Ascending aorta (tissue), 2 donors: ENCODE measurements around the gene TRIM9. TPM values are rescaled to one million over a fixed set of nuclear protein-coding genes. Genes with fewer than 3 reads are reported as not detected.

Experiments
- DNase-seq, 2 donors: peaks; one replicate each; pipeline ENCODE4 v3.0.0-alpha.2; 2019; ENCODE audit warnings: low spot score in 2 of 2
- H3K27ac ChIP-seq, 2 donors: fragments of 200-600 bp; sonication (generic); one replicate each; pipeline ENCODE4 v1.5.1; 2016 to 2017; ENCODE audit warnings: mild to moderate bottlenecking in 1 of 2
- H3K27me3 ChIP-seq: fragments of 200-600 bp; sonication (generic); one replicate; pipeline ENCODE4 v1.5.1; 2017
- H3K36me3 ChIP-seq, 2 donors: fragments of 200-600 bp; sonication (generic); one replicate each; pipeline ENCODE4 v1.5.1; 2016
- H3K4me1 ChIP-seq, 2 donors: fragments of 200-600 bp; sonication (generic); one replicate each; pipeline ENCODE4 v1.5.1; 2016 to 2017; ENCODE audit warnings: mild to moderate bottlenecking in 1 of 2
- H3K4me3 ChIP-seq, 2 donors: fragments of 200-600 bp; sonication (generic); one replicate each; pipeline ENCODE4 v1.5.1; 2016 to 2017; ENCODE audit warnings: mild to moderate bottlenecking in 1 of 2
- H3K9me3 ChIP-seq, 2 donors: fragments of 200-600 bp; sonication (generic); one replicate each; pipeline ENCODE4 v1.5.1; 2016
- CTCF ChIP-seq, 3 experiments: fragments of 200-600 bp in 2 of 3; fragments of 450-650 bp in 1 of 3; sonication (generic) in 2 of 3; IDR thresholded peaks; one replicate each; pipeline ENCODE4 v1.5.1; 2016 to 2019; ENCODE audit warnings: antibody characterized with exemption in 3 of 3, mild to moderate bottlenecking in 1 of 3, moderate library complexity in 1 of 3
- intact Hi-C: fragments of 100-400 bp; cut with DNase I; formaldehyde crosslinking; loops from one replicate; pipeline ENCODE4 v1.15.1; 2023
- total RNA-seq: library from RNA; depleted of rRNA; stranded (reverse); fragments of >200 nt; gene quantifications from one replicate; pipeline ENCODE4 v1.1.0, GENCODE V29; 2016

The TRIM9 gene
- total RNA-seq, 1 donor from 2014 or later: 4.2 TPM

DNA sequence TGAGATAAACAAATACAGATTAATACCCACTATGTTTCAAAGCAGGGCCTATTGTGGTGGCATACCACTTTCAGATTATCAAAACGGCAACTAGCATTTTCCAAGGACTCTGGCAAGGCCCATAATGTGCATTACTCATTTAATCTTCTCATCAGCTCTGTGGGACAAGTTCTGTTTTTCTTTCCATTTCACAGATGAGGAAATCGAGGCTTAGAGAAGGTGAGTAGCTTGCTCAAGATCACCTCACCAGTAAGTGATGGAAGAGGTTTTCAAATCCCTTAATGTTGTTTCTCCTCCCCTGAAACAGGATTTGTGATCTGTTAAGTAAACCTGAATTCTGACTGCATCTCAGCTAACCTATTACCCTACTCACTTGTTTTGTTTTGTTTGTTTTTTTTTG is 146.7 kb downstream of the TRIM9 start:
- TF ChIP-seq CTCF (IDR thresholded peaks at IDR 0.05): no peak
- intact Hi-C loops: loop anchor here (10.0 kb wide), 1 partner anchor 173 kb away; no protein-coding TSS in a partner anchor

GRCh38 chr14:50947446-50947845 is 147.5 kb downstream of the TRIM9 start:
- no peak for TF ChIP-seq CTCF (IDR thresholded peaks at IDR 0.05)
- Histone ChIP-seq H3K9me3 (no peaks in the 10 kb centered on the region), H3K27me3 (no peaks in the 10 kb centered on the region), H3K36me3 (no peaks in the 10 kb centered on the region), H3K4me3 (no peak overlapping the region), H3K27ac (no peak overlapping the region), H3K4me1 (no peaks in the 10 kb centered on the region)
- intact Hi-C loops: loop anchor here (10.0 kb wide), 1 partner anchor 173 kb away; no protein-coding TSS in a partner anchor
- DNase-seq: no peak

More for the DNA sequence above, 146.7 kb downstream of the TRIM9 start:
- no peaks in the 10 kb centered on the region for H3K9me3 ChIP-seq
- DNase-seq: no peak
- H3K36me3 ChIP-seq: no peaks in the 10 kb centered on the region
- no peaks in the 10 kb centered on the region for H3K4me1 ChIP-seq
- no peak overlapping the region for H3K4me3 ChIP-seq
- no peaks in the 10 kb centered on the region for H3K27me3 ChIP-seq
- H3K27ac ChIP-seq: no peak overlapping the region

DNA sequence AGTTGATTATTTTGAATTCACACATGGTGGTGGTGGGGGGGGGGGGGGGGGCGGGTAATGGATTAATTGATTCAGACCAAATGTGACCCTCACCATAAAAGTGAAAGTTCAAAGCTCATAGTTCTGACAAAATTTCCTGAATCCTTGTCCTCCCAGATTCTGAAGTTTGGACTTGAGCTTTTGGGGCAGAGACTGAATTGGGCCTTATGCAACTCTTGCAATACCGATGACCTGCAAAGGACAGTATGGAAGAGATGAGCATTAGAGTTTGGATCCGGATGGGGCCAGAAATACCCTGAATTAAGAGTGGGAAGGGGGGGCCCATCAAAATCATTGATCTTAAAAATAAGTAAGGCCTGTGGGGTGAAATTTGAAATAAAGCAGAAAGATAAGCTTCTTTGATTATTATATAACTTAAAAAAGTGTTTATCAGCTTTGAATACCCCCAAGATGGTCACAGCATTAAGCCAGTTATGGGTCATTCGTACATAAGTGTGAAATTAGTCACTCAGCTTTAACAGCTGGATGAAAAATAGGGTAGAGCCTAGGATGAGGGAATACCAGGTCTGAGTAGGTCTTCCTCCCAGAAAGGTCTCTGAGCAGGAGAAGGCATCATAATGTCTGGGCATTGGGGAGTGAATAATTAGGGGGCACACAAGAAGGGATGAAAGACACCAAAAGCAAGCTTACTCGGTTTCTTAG is 148.5 kb downstream of the TRIM9 start:
- H3K27ac ChIP-seq: no peak overlapping the region
- intact Hi-C loops: loop anchor here (10.0 kb wide), 1 partner anchor 172 kb away; no protein-coding TSS in a partner anchor
- no peaks in the 10 kb centered on the region for H3K36me3 ChIP-seq
- no peaks in the 10 kb centered on the region for H3K27me3 ChIP-seq
- no peak overlapping the region for H3K4me3 ChIP-seq
- no peak for TF ChIP-seq CTCF (IDR thresholded peaks at IDR 0.05)
- no peak for DNase-seq
- H3K4me1 ChIP-seq: no peaks in the 10 kb centered on the region
- H3K9me3 ChIP-seq: no peaks in the 10 kb centered on the region

- TF ChIP-seq CTCF (IDR thresholded peaks at IDR 0.05): no peak
- intact Hi-C loops: loop anchor here (1.0 to 10.0 kb wide), 3 partner anchors 17 to 297 kb away; partner anchors contain the start of gene TMX1
- peak overlapping the region; percentile 76 to 84 for H3K4me3 ChIP-seq
- no peaks in the 10 kb centered on the region for H3K4me1 ChIP-seq
- peak in 1 of 2 donors; percentile 73 for DNase-seq
- H3K27ac ChIP-seq: peak overlapping the region; percentile 64 to 84
- H3K36me3 ChIP-seq: no peaks in the 10 kb centered on the region
- no peaks in the 10 kb centered on the region for H3K27me3 ChIP-seq
- H3K9me3 ChIP-seq: no peaks in the 10 kb centered on the region
Measured at GRCh38 chr14:50944647-50945413, 150.1 kb downstream of the TRIM9 start.

DNA sequence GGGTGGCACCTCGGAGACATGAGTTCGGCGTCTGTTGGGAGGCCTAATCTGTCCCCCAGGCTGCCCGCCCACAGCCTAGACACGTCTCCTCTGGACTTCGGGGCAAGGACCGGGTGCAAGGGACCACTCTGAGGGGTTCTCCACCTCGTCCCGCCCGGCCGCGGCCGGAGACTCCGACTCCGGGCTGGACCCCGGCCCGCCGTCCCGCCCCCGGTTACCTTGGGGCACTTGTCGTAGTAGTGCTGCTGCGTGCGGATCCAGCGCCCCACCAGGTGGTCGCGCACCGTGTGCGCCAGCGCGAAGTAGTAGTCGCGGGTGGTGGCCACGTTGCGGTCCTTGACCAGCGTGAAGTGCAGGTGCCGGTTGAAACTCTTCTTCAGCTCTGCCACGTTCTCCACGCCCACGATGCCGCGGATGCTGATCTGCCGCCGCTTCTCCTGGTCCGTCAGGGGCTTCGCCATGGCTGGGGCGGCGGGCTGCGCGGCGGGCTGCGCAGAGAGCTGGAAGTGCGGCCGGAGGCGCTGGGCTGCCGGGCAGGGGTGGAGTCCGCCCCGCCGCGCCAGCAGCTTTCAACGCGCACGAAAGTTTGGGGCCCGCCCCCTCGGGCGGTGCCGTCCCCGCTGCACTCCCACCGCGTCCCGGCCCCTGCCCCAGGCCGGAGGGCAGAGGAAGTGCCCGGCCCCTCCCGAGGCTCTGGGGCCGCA is 150.8 kb downstream of the TRIM9 start, which contains the start of gene PYGL:
PYGL (minus strand) TSS at position 541 of the 704 bp plus-strand sequence; CDS start at position 461, 80 bp downstream.
- Histone ChIP-seq H3K36me3 (no peaks in the 10 kb centered on the region), H3K4me1 (no peaks in the 10 kb centered on the region), H3K9me3 (no peaks in the 10 kb centered on the region), H3K4me3 (peak within 1 kb of the TSS; percentile 76 to 84), H3K27me3 (no peaks in the 10 kb centered on the region), H3K27ac (peak within 1 kb of the TSS; percentile 64 to 84)
- no peak for TF ChIP-seq CTCF (IDR thresholded peaks at IDR 0.05)
- DNase-seq: peak in 1 of 2 donors; percentile 84
- intact Hi-C loops: loop anchor here (1.0 to 10.0 kb wide), 3 partner anchors 18 to 298 kb away; partner anchors contain the start of gene TMX1
